ENCODE measurements around the gene MAP1B.
"Not testable (repeated sequence)": the region's sequence is repeated elsewhere in the genome, so short reads cannot be mapped to it uniquely, and the experiment has no call there.

Gene MAP1B

GRCh38 chr5:72107131-72107900, at the start of gene MAP1B:
Gene MAP1B (plus strand): TSS chr5:72107475. CDS start chr5:72107532, 57 bp downstream.
- DNase-seq (ENCODE audit: low read depth in 2 of 2): no peak

- no peak for DNase-seq (ENCODE audit: low read depth in 2 of 2)
Measured at GRCh38 chr5:72057816-72058215, 49.5 kb upstream of the MAP1B start.

- no peak for DNase-seq (ENCODE audit: low read depth in 2 of 2)
Measured at GRCh38 chr5:72063219-72063819, 44.0 kb upstream of the MAP1B start.

- no peak for DNase-seq (ENCODE audit: low read depth in 2 of 2)
Measured at GRCh38 chr5:72064801-72065570, 42.3 kb upstream of the MAP1B start.

GRCh38 chr5:72065751-72066255, 41.5 kb upstream of the MAP1B start:
- DNase-seq (ENCODE audit: low read depth in 2 of 2): no peak

- no peak for DNase-seq (ENCODE audit: low read depth in 2 of 2)
Measured at GRCh38 chr5:72066705-72067107, 40.6 kb upstream of the MAP1B start.

- no peak for DNase-seq (ENCODE audit: low read depth in 2 of 2)
Measured at GRCh38 chr5:72067682-72068470, 39.4 kb upstream of the MAP1B start.

- DNase-seq (ENCODE audit: low read depth in 2 of 2): no peak
Measured at GRCh38 chr5:72070529-72070928, 36.7 kb upstream of the MAP1B start.

GRCh38 chr5:72071906-72072305, 35.4 kb upstream of the MAP1B start:
- DNase-seq (ENCODE audit: low read depth in 2 of 2): no peak

GRCh38 chr5:72074251-72074650, 33.0 kb upstream of the MAP1B start:
- no peak for DNase-seq (ENCODE audit: low read depth in 2 of 2)

- DNase-seq (ENCODE audit: low read depth in 2 of 2): no peak
Measured at GRCh38 chr5:72075461-72075860, 31.8 kb upstream of the MAP1B start.

- no peak for DNase-seq (ENCODE audit: low read depth in 2 of 2)
Measured at GRCh38 chr5:72076621-72077300, 30.5 kb upstream of the MAP1B start.

GRCh38 chr5:72077390-72077789, 29.9 kb upstream of the MAP1B start:
- DNase-seq (ENCODE audit: low read depth in 2 of 2): no peak

GRCh38 chr5:72079288-72079687, 28.0 kb upstream of the MAP1B start:
- DNase-seq (ENCODE audit: low read depth in 2 of 2): no peak

- DNase-seq (ENCODE audit: low read depth in 2 of 2): no peak
Measured at GRCh38 chr5:72082048-72082447, 25.2 kb upstream of the MAP1B start.

GRCh38 chr5:72084876-72085275, 22.4 kb upstream of the MAP1B start:
- no peak for DNase-seq (ENCODE audit: low read depth in 2 of 2)

- no peak for DNase-seq (ENCODE audit: low read depth in 2 of 2)
Measured at GRCh38 chr5:72085319-72085718, 22.0 kb upstream of the MAP1B start.

- DNase-seq (ENCODE audit: low read depth in 2 of 2): not testable (repeated sequence)
Measured at GRCh38 chr5:72089713-72090112, 17.6 kb upstream of the MAP1B start.

- DNase-seq (ENCODE audit: low read depth in 2 of 2): no peak
Measured at GRCh38 chr5:72092074-72092473, 15.2 kb upstream of the MAP1B start.

GRCh38 chr5:72093217-72093616, 14.1 kb upstream of the MAP1B start:
- no peak for DNase-seq (ENCODE audit: low read depth in 2 of 2)

GRCh38 chr5:72093824-72094223, 13.5 kb upstream of the MAP1B start:
- DNase-seq (ENCODE audit: low read depth in 2 of 2): no peak

Data from stimulated activated CD4-positive, alpha-beta T cell treated with anti-CD3 and anti-CD28 coated beads, Interleukin-4, amount 100 ng/mL, for 48 hours (primary cell).